ENCODE results near the gene CNTN5.
"Not testable (repeated sequence)": the region's sequence is repeated elsewhere in the genome, so short reads cannot be mapped to it uniquely, and the experiment has no call there.

CNTN5 gene

GRCh38 chr11:100224541-100225034, 1203.8 kb downstream of the CNTN5 start:
- TF ChIP-seq CTCF (IDR thresholded peaks at IDR 0.05; ENCODE audit: control extremely low read depth, extremely low read depth, low read depth, missing control alignments): no peak
- CTCF ChIA-PET: interaction anchor here (1.2 to 2.4 kb wide), 2 partner anchors 8 to 14 kb away, joined by 3 to 6 read pairs; no protein-coding TSS in a partner anchor
- POLR2A ChIA-PET: no interaction called here
- no peak for DNase-seq (ENCODE audit: extremely low spot score)

GRCh38 chr11:100229086-100229485, 1208.3 kb downstream of the CNTN5 start:
- ChIA-PET CTCF (interaction anchor here (1.3 to 1.9 kb wide), 3 partner anchors 12 to 38 kb away, joined by 3 to 4 read pairs (median 4); no protein-coding TSS in a partner anchor), POLR2A (no interaction called here)
- no peak for TF ChIP-seq CTCF (IDR thresholded peaks at IDR 0.05; ENCODE audit: control extremely low read depth, extremely low read depth, low read depth, missing control alignments)
- no peak for DNase-seq (ENCODE audit: extremely low spot score)

GRCh38 chr11:100232006-100232405, 1211.3 kb downstream of the CNTN5 start:
- ChIA-PET CTCF (no interaction called here), POLR2A (no interaction called here)
- TF ChIP-seq CTCF (IDR thresholded peaks at IDR 0.05; ENCODE audit: control extremely low read depth, extremely low read depth, low read depth, missing control alignments): no peak
- no peak for DNase-seq (ENCODE audit: extremely low spot score)

- ChIA-PET POLR2A (no interaction called here), CTCF (no interaction called here)
- no peak for DNase-seq (ENCODE audit: extremely low spot score)
- TF ChIP-seq CTCF (IDR thresholded peaks at IDR 0.05; ENCODE audit: control extremely low read depth, extremely low read depth, low read depth, missing control alignments): no peak
Measured at GRCh38 chr11:100235085-100235484, 1214.3 kb downstream of the CNTN5 start.

GRCh38 chr11:100240025-100240539, 1219.3 kb downstream of the CNTN5 start:
- ChIA-PET CTCF (no interaction called here), POLR2A (no interaction called here)
- TF ChIP-seq CTCF (IDR thresholded peaks at IDR 0.05; ENCODE audit: control extremely low read depth, extremely low read depth, low read depth, missing control alignments): no peak
- DNase-seq (ENCODE audit: extremely low spot score): no peak

GRCh38 chr11:100247704-100248103, 1227.0 kb downstream of the CNTN5 start:
- POLR2A ChIA-PET: no interaction called here
- CTCF ChIA-PET: no interaction called here
- TF ChIP-seq CTCF (IDR thresholded peaks at IDR 0.05; ENCODE audit: control extremely low read depth, extremely low read depth, low read depth, missing control alignments): no peak
- no peak for DNase-seq (ENCODE audit: extremely low spot score)

GRCh38 chr11:100257238-100257803, 1236.6 kb downstream of the CNTN5 start:
- POLR2A ChIA-PET: not testable (repeated sequence)
- CTCF ChIA-PET: interaction anchor here (1.1 kb wide), 1 partner anchor 12 kb away, joined by 3 read pairs; no protein-coding TSS in a partner anchor

More at GRCh38 chr11:100257238-100257803, 1236.6 kb downstream of the CNTN5 start:
- not testable (repeated sequence) for DNase-seq (ENCODE audit: extremely low spot score)
